Measurements from ENCODE around the gene TRIM34. TPM values are rescaled to one million over a fixed set of nuclear protein-coding genes. Genes with fewer than 3 reads are reported as not detected.

TRIM34 gene
- total RNA-seq, 1 donor from 2014 or later: not detected

GRCh38 chr11:5591613-5592012 lies 33.2 kb upstream of the TRIM34 start:
- Mint-ChIP-seq H3K27me3 (ENCODE audit: unreplicated experiment) (peaks cover 5% of the 10 kb centered on the region), H3K27ac (ENCODE audit: unreplicated experiment) (no peak overlapping the region), H3K4me1 (ENCODE audit: low read depth, unreplicated experiment) (no peaks in the 10 kb centered on the region)

GRCh38 chr11:5592615-5593014 lies 32.2 kb upstream of the TRIM34 start:
- H3K27me3 Mint-ChIP-seq (ENCODE audit: unreplicated experiment): peaks cover 6% of the 10 kb centered on the region
- no peak overlapping the region for H3K27ac Mint-ChIP-seq (ENCODE audit: unreplicated experiment)
- no peak for DNase-seq
- H3K9me3 Mint-ChIP-seq (ENCODE audit: unreplicated experiment): peaks cover 3% of the 10 kb centered on the region
- H3K4me3 Mint-ChIP-seq (ENCODE audit: unreplicated experiment): no peak overlapping the region
- peaks cover 5% of the 10 kb centered on the region for H3K36me3 Mint-ChIP-seq (ENCODE audit: unreplicated experiment)
- H3K4me1 Mint-ChIP-seq (ENCODE audit: low read depth, unreplicated experiment): no peaks in the 10 kb centered on the region
- TF ChIP-seq CTCF (IDR thresholded peaks at IDR 0.05; ENCODE audit: partially characterized antibody, unreplicated experiment): no peak

More at GRCh38 chr11:5591613-5592012, 33.2 kb upstream of the TRIM34 start:
- peaks cover 5% of the 10 kb centered on the region for H3K36me3 Mint-ChIP-seq (ENCODE audit: unreplicated experiment)
- no peak for TF ChIP-seq CTCF (IDR thresholded peaks at IDR 0.05; ENCODE audit: partially characterized antibody, unreplicated experiment)
- no peak overlapping the region for H3K4me3 Mint-ChIP-seq (ENCODE audit: unreplicated experiment)
- H3K9me3 Mint-ChIP-seq (ENCODE audit: unreplicated experiment): peaks cover 3% of the 10 kb centered on the region
- no peak for DNase-seq

- Mint-ChIP-seq H3K27ac (ENCODE audit: unreplicated experiment) (no peak overlapping the region), H3K4me3 (ENCODE audit: unreplicated experiment) (no peak overlapping the region), H3K9me3 (ENCODE audit: unreplicated experiment) (peaks cover 3% of the 10 kb centered on the region), H3K36me3 (ENCODE audit: unreplicated experiment) (peaks cover 5% of the 10 kb centered on the region), H3K4me1 (ENCODE audit: low read depth, unreplicated experiment) (no peaks in the 10 kb centered on the region), H3K27me3 (ENCODE audit: unreplicated experiment) (peaks cover 5% of the 10 kb centered on the region)
- no peak for DNase-seq
- TF ChIP-seq CTCF (IDR thresholded peaks at IDR 0.05; ENCODE audit: partially characterized antibody, unreplicated experiment): no peak
Measured at GRCh38 chr11:5593146-5593545, 31.7 kb upstream of the TRIM34 start.

DNA sequence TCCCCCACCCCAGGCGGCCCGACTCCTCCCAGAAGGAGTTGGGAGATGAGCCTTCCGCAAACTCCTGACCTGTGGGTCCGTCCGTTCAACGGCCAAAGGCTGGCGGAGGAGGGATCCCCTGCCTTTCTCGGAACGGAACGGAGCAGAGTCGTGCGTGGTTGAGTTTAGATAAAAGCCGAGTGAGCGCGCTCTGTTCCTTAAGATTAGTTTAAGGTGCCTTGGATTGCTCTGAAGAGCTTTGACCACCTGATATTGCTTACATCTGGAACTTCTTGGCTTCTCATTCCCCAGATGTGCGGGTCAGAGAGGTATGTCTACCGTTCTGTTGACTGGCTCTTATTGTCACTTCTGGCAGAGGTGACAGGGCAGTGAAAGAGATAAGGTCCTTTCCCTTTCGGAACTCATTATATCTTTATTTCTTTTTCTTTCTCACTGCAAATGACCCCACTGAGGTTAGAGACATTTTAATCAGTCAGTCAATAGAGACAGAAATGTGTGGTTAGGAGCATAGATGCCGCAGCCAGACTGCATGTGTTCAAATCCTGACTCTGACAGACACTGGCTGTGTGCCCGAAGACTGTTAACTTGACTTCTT lies 28.1 kb upstream of the TRIM34 start, which contains the start of gene TRIM6:
TSS of gene TRIM6 (plus strand) at position 31 of the 595 bp plus-strand sequence. CDS start at position 292, 261 bp downstream.
- Mint-ChIP-seq H3K4me1 (ENCODE audit: low read depth, unreplicated experiment) (no peaks in the 10 kb centered on the region), H3K36me3 (ENCODE audit: unreplicated experiment) (no peaks in the 10 kb centered on the region), H3K4me3 (ENCODE audit: unreplicated experiment) (peak within 1 kb of the TSS; percentile 83), H3K27ac (ENCODE audit: unreplicated experiment) (no peak within 1 kb of the TSS), H3K27me3 (ENCODE audit: unreplicated experiment) (peaks cover 3% of the 10 kb centered on the region), H3K9me3 (ENCODE audit: unreplicated experiment) (no peaks in the 10 kb centered on the region)
- TF ChIP-seq CTCF (IDR thresholded peaks at IDR 0.05; ENCODE audit: partially characterized antibody, unreplicated experiment): no peak
- peak; percentile 39 for DNase-seq

DNA sequence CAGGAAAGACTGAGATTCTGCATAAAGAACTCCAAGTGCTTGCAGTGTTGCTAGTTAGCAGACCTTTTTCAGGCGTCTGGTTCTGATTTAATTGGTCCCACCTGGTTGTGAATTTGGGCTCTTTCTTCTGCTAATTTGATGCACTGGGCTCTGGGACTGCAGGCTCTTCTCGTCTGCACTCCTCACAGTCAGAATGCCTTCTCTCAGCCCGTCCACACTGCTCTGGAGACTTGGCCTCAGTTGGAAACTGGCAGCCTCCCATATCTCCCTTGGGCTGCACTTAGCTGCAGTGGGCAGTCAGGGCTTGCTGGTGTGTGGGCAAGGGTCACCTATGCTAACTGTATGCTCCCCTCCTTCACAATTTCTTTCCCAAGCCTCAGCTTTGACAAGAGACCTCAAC lies 26.8 kb upstream of the TRIM34 start:
- Mint-ChIP-seq H3K4me3 (ENCODE audit: unreplicated experiment) (no peak overlapping the region), H3K9me3 (ENCODE audit: unreplicated experiment) (no peaks in the 10 kb centered on the region), H3K27ac (ENCODE audit: unreplicated experiment) (no peak overlapping the region), H3K27me3 (ENCODE audit: unreplicated experiment) (peaks cover 3% of the 10 kb centered on the region), H3K36me3 (ENCODE audit: unreplicated experiment) (no peaks in the 10 kb centered on the region), H3K4me1 (ENCODE audit: low read depth, unreplicated experiment) (no peaks in the 10 kb centered on the region)
- no peak for TF ChIP-seq CTCF (IDR thresholded peaks at IDR 0.05; ENCODE audit: partially characterized antibody, unreplicated experiment)
- no peak for DNase-seq

All from glutamatergic neuron (in vitro differentiated cells).